HepG2 (cell line): Measurements from ENCODE around the gene NSMCE1. TPM values are rescaled to one million over a fixed set of nuclear protein-coding genes. Genes with fewer than 3 reads are reported as not detected.

ENCODE experiments used
- DMTF1 ChIP-seq: sonication (generic); formaldehyde crosslinking; IDR thresholded peaks from 2 replicates; pipeline ENCODE4 v1.4.0; 2020; ENCODE audit warnings: mild to moderate bottlenecking, missing genetic modification reagents
- FOSL2 ChIP-seq: sonication (generic); formaldehyde crosslinking; IDR thresholded peaks from 2 replicates; pipeline ENCODE4 v1.4.0; 2020; ENCODE audit warnings: missing genetic modification reagents
- KAT8 ChIP-seq: IDR thresholded peaks from 2 replicates; pipeline ENCODE4 v1.6.1; 2016; ENCODE audit warnings: missing genetic modification reagents, missing compliant biosample characterization
- LRRFIP1 ChIP-seq: sonication (generic); formaldehyde crosslinking; conservative IDR thresholded peaks from 2 replicates; pipeline ENCODE4 v1.4.0; 2020; ENCODE audit warnings: missing genetic modification reagents
- NR1H2 ChIP-seq: sonication (generic); formaldehyde crosslinking; IDR thresholded peaks from 2 replicates; pipeline ENCODE4 v1.8.1; 2022; ENCODE audit warnings: low read depth, missing genetic modification reagents, borderline replicate concordance
- PRDM10 ChIP-seq: sonication (generic); formaldehyde crosslinking; IDR thresholded peaks from 2 replicates; pipeline ENCODE4 v1.4.0; 2020; ENCODE audit warnings: low read depth, missing genetic modification reagents
- SOX13 ChIP-seq, 3 experiments: fragments of 450-650 bp in 1 of 3; sonication (generic) in 1 of 3; formaldehyde crosslinking in 1 of 3; IDR thresholded peaks in 2 of 3; conservative IDR thresholded peaks in 1 of 3; 2 replicates each; pipeline versions ENCODE4 v1.5.0 to v1.6.1; 2016 to 2020; ENCODE audit warnings: antibody characterized with exemption in 1 of 3, mild to moderate bottlenecking in 1 of 3, missing compliant biosample characterization in 1 of 3, missing genetic modification reagents in 1 of 3, moderate library complexity in 1 of 3
- STAT6 ChIP-seq: sonication (generic); formaldehyde crosslinking; IDR thresholded peaks from 2 replicates; pipeline ENCODE4 v1.4.0; 2020; ENCODE audit warnings: missing genetic modification reagents, mild to moderate bottlenecking, borderline replicate concordance
- ZNF281 ChIP-seq: sonication (generic); formaldehyde crosslinking; IDR thresholded peaks from 2 replicates; pipeline ENCODE4 v1.4.0; 2020; ENCODE audit warnings: missing genetic modification reagents, borderline replicate concordance
- polyA plus RNA-seq, 8 experiments: library from polyadenylated mRNA; depleted of rRNA in 3 of 8; stranded (reverse) in 7 of 8; unstranded in 1 of 8; fragments of >200 nt; fragmentation: Illumina TruSeq in 4 of 8; extraction: Trizol in 4 of 8; gene quantifications; 2 replicates each; pipeline versions ENCODE4 v1.2.1 to v1.2.3, GENCODE V29; 2011 to 2016; ENCODE audit warnings: low read depth in 4 of 8, missing spikeins in 1 of 8, mixed read lengths in 1 of 8; ENCODE audit not compliant: insufficient read depth in 1 of 8
- total RNA-seq, 5 experiments: library from RNA; depleted of rRNA; stranded (reverse); fragments of >200 nt; fragmentation: Illumina TruSeq; extraction: Trizol; gene quantifications; 2 replicates each; pipeline ENCODE4 v1.2.3, GENCODE V29; 2016; ENCODE audit warnings: low read depth in 1 of 5
- TF ChIP-seq, protein P1 (sequence below): sonication (generic); formaldehyde crosslinking; IDR thresholded peaks from 2 replicates; pipeline ENCODE4 v1.4.0; 2020; ENCODE audit warnings: missing genetic modification reagents

Gene NSMCE1
- total and polyA plus RNA-seq, 2 of the 13 experiments (the other 11 are each of a cell fraction or from before 2014, with no cell fraction given): 42.7 to 52.9 TPM

DNA sequence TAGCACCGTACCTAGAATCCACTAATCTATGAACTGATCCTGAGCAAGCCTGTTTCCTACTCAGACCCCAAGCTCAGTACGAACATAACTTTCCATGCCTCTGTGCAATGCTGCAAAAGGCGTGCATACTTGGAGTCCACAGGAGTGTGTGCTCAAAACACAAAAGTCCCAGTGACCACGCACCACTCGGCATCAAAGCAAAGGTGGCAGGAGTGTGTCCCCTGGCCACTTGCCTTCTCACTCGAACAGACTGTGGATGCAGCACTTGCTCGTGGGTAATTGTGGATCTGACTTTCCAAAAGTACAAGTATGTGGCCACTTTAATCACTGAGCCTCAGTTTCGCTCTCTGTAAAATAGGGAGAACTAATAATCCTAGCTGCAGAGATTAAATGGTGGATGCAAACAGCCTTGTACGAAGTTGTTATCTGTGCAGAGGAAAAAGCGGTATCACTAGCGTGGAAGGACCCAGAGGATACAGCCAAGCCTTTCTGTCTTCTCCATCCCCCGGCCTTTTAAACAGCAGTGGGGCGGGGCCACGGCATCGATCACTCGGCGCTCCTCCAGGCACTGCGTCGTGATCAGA lies 65.6 kb downstream of the NSMCE1 start (continued):
- TF ChIP-seq ZNF281 (CRISPR knock-in tag): no peak
- TF ChIP-seq PRDM10 (CRISPR knock-in tag): no peak; the same call in 1 of the 2 replicates
- no peak for TF ChIP-seq LRRFIP1 (CRISPR knock-in tag)
- TF ChIP-seq, protein P1, sequence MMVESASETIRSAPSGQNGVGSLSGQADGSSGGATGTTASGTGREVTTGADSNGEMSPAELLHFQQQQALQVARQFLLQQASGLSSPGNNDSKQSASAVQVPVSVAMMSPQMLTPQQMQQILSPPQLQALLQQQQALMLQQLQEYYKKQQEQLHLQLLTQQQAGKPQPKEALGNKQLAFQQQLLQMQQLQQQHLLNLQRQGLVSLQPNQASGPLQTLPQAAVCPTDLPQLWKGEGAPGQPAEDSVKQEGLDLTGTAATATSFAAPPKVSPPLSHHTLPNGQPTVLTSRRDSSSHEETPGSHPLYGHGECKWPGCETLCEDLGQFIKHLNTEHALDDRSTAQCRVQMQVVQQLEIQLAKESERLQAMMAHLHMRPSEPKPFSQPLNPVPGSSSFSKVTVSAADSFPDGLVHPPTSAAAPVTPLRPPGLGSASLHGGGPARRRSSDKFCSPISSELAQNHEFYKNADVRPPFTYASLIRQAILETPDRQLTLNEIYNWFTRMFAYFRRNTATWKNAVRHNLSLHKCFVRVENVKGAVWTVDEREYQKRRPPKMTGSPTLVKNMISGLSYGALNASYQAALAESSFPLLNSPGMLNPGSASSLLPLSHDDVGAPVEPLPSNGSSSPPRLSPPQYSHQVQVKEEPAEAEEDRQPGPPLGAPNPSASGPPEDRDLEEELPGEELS: no peak; the same call in 1 of the 2 replicates
- no peak for TF ChIP-seq NR1H2 (CRISPR knock-in tag)
- no peak for TF ChIP-seq DMTF1
- no peak; the same call in 1 of the 2 replicates for TF ChIP-seq FOSL2 (CRISPR knock-in tag)
- TF ChIP-seq KAT8 (CRISPR knock-in tag): no peak
- TF ChIP-seq STAT6 (CRISPR knock-in tag): no peak; the same call in 1 of the 2 replicates
- TF ChIP-seq SOX13 (IDR thresholded peaks at IDR 0.05): no peak
- TF ChIP-seq SOX13 (CRISPR knock-in tag; conservative IDR thresholded peaks at IDR 0.05 in 1 of 2, IDR thresholded peaks at IDR 0.05 in 1 of 2): peak in 1 of 2 experiments; percentile 58; a peak in 2 of 4 replicates
